Thyroid gland (tissue), 4 donors: Measurements from ENCODE around the gene SMIM12.

Source experiments
- CTCF ChIP-seq, 6 experiments: fragments of 200-600 bp in 3 of 6; fragments of 450-650 bp in 3 of 6; sonication (generic) in 3 of 6; IDR thresholded peaks; one replicate each; pipeline ENCODE4 v1.5.1; 2016 to 2019; ENCODE audit warnings: antibody characterized with exemption in 6 of 6, mild to moderate bottlenecking in 2 of 6, inconsistent platforms in 1 of 6, moderate library complexity in 1 of 6
- POLR2A ChIP-seq, 2 donors: fragments of 450-650 bp; IDR thresholded peaks; one replicate each; pipeline ENCODE4 v1.6.1; 2017; ENCODE audit warnings: antibody characterized with exemption in 2 of 2, mild to moderate bottlenecking in 2 of 2, moderate library complexity in 1 of 2

- TF ChIP-seq CTCF (IDR thresholded peaks at IDR 0.05): no peak
- no peak for TF ChIP-seq POLR2A (IDR thresholded peaks at IDR 0.05)
Observed at GRCh38 chr1:34816332-34816731, 43.2 kb downstream of the SMIM12 start.
